Upper lobe of right lung (tissue), 1 donor: ENCODE measurements around the gene PTP4A2. TPM values are rescaled to one million over a fixed set of nuclear protein-coding genes. Genes with fewer than 3 reads are reported as not detected.

Experiments
- ATAC-seq: fragments of 200-7000 bp; cut with Tn5 transposase; one replicate; pipeline ENCODE4 v1.9.1; 2020; ENCODE audit warnings: mild to moderate bottlenecking, moderate library complexity
- DNase-seq: peaks from one replicate; pipeline ENCODE4 v3.0.0-alpha.2; 2020
- H3K27ac ChIP-seq: fragments of 200-600 bp; one replicate; pipeline ENCODE4 v1.8.0; 2022
- H3K27me3 ChIP-seq: fragments of 200-600 bp; one replicate; pipeline ENCODE4 v1.8.0; 2022; ENCODE audit warnings: mild to moderate bottlenecking
- H3K36me3 ChIP-seq: fragments of 200-600 bp; one replicate; pipeline ENCODE4 v1.8.0; 2022
- H3K4me1 ChIP-seq: fragments of 200-600 bp; one replicate; pipeline ENCODE4 v1.8.0; 2022
- H3K4me3 ChIP-seq: fragments of 200-600 bp; one replicate; pipeline ENCODE4 v1.8.0; 2022; ENCODE audit warnings: mild to moderate bottlenecking
- H3K9me3 ChIP-seq: fragments of 200-600 bp; one replicate; pipeline ENCODE4 v1.8.0; 2022
- intact Hi-C: fragments of 100-400 bp; cut with DNase I; formaldehyde crosslinking; loops from one replicate; pipeline ENCODE4 v1.11.0; 2022
- total RNA-seq: library from RNA; stranded (reverse); fragmentation: NEBNext Ultra II Directional; extraction: Animal tissue kit (Norgen Biotek cat#: 25700); gene quantifications from one replicate; pipeline ENCODE4 v1.2.1, GENCODE V29; 2021
- TF ChIP-seq, protein P1 (sequence below): fragments of 200-600 bp; IDR thresholded peaks from one replicate; pipeline ENCODE4 v1.8.0; 2022; ENCODE audit warnings: antibody characterized with exemption
- donor health status: DM: no; HTN: yes; CAD: no; lungs with severe emphysema.

Gene PTP4A2
- total RNA-seq, 1 donor from 2014 or later: 244 TPM

DNA sequence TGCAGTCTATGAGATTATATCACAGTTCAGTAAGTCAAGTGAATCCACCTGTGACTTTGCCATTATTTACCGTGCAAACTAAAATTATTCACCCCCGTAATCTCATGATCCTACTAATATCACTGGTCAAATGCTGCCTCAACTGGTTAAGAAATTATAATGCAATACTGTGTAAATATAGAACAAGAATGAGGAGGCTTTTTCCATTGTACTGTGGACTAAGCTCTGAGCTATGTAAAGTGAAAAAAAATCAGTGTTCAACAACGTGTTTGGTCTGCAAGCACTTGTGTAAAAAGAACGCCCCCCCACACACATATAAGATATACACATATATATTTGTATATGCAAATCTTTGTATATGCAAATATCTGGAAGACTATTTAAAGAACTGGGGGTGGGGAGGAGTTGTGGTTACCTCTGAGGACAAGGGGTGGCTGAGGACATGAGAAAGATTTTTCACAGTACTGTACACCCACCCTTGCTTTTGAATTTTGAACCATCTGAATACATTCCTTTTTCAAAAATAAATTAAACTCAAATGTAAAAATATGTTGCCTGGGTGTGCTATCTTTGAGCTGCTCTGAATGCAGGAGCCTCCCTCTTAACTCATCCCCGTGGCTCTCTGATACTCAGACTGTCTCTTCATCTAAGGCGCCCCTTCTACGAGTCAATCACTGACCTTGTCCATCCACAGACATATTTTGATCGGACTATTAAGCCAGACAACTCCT, 57.0 kb downstream of the PTP4A2 start:
- DNase-seq: no peak
- no peak overlapping the region for H3K27ac ChIP-seq
- TF ChIP-seq, protein P1, sequence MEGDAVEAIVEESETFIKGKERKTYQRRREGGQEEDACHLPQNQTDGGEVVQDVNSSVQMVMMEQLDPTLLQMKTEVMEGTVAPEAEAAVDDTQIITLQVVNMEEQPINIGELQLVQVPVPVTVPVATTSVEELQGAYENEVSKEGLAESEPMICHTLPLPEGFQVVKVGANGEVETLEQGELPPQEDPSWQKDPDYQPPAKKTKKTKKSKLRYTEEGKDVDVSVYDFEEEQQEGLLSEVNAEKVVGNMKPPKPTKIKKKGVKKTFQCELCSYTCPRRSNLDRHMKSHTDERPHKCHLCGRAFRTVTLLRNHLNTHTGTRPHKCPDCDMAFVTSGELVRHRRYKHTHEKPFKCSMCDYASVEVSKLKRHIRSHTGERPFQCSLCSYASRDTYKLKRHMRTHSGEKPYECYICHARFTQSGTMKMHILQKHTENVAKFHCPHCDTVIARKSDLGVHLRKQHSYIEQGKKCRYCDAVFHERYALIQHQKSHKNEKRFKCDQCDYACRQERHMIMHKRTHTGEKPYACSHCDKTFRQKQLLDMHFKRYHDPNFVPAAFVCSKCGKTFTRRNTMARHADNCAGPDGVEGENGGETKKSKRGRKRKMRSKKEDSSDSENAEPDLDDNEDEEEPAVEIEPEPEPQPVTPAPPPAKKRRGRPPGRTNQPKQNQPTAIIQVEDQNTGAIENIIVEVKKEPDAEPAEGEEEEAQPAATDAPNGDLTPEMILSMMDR: no peak
- H3K4me1 ChIP-seq: no peaks in the 10 kb centered on the region
- ATAC-seq: no peak
- intact Hi-C loops: no loop called here
- H3K36me3 ChIP-seq: no peaks in the 10 kb centered on the region
- H3K9me3 ChIP-seq: no peaks in the 10 kb centered on the region
- no peak overlapping the region for H3K4me3 ChIP-seq
- no peaks in the 10 kb centered on the region for H3K27me3 ChIP-seq

DNA sequence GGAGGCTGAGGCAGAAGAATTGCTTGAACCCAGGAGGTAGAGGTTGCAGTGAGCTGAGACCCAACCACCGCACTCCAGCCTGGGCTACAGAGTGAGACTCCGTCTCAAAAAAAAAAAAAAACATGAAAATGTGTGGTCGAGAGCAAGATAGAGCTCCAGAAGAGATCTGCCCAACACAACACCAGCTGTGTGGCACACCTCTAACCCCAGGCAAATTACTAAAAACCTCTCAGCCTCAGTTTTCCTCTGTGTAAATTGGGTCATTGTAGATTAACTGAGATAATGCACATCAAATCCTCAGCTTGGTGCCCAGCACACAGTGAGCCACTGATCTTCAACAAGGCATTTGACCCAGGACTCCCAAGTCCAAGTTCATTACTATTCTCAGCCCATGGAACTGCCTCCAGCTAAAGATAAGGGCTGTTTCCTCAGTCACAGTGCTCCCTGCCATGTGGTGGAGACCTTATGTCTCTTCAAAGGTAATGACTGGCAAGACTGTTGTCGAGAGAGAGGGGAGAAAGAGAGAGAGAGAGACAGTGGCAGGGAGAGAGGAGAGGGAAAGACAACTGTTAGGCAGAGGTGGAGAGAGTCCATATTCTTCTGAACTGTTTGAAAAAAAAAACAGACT, 58.1 kb downstream of the PTP4A2 start:
- Histone ChIP-seq H3K27ac (no peak overlapping the region), H3K36me3 (no peaks in the 10 kb centered on the region), H3K27me3 (no peaks in the 10 kb centered on the region), H3K4me3 (no peak overlapping the region), H3K4me1 (no peaks in the 10 kb centered on the region), H3K9me3 (no peaks in the 10 kb centered on the region)
- ATAC-seq: no peak
- intact Hi-C loops: no loop called here
- DNase-seq: no peak
- TF ChIP-seq, protein P1: no peak

DNA sequence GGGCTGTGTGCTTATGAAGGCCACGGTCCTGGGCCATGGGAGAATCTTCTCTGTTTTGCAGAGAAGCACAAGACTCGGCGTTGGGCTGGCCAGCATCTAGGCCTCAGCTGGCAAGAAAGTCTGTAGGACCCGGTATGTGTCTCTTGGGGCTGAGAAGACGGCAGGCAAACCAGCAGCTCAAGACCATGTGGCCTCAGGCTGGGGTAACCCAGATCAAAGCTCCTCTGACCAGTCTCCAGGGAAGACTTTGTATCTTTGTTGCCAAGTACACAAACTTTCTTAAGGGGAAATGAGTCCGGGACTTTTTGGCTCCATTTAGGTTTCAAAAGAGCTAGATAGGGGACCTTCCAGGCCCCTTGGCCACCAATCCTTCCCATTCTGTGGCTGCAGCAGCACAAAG, 60.1 kb downstream of the PTP4A2 start:
- no peak for DNase-seq
- Histone ChIP-seq H3K9me3 (no peaks in the 10 kb centered on the region), H3K4me3 (no peak overlapping the region), H3K27me3 (no peaks in the 10 kb centered on the region), H3K36me3 (no peaks in the 10 kb centered on the region), H3K27ac (no peak overlapping the region), H3K4me1 (no peaks in the 10 kb centered on the region)
- ATAC-seq: no peak
- TF ChIP-seq, protein P1: no peak
- intact Hi-C loops: no loop called here

DNA sequence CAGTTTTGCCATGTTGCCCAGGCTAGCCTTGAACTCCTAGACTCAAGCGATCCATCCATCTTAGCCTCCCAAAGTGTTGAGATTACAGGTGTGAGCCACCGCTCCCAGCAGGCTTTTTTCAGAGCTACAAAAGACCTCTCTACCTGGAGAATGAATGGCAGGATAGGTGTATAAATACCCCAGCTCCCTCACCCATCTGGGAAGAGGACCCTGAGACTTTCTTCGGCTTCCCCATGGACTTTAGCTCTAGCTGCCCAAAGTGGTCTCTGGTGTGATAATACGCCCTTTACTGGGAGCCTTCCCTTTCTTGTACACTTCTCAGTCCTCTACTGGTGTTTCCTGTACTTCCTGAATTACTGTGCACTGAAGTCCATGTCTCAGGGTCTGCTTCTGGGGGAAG, 60.6 kb downstream of the PTP4A2 start:
- DNase-seq (no peak), ATAC-seq (no peak)
- H3K36me3 ChIP-seq: no peaks in the 10 kb centered on the region
- TF ChIP-seq, protein P1: no peak
- intact Hi-C loops: no loop called here
- H3K4me1 ChIP-seq: no peaks in the 10 kb centered on the region
- no peak overlapping the region for H3K4me3 ChIP-seq
- no peak overlapping the region for H3K27ac ChIP-seq
- H3K27me3 ChIP-seq: no peaks in the 10 kb centered on the region
- no peaks in the 10 kb centered on the region for H3K9me3 ChIP-seq

DNA sequence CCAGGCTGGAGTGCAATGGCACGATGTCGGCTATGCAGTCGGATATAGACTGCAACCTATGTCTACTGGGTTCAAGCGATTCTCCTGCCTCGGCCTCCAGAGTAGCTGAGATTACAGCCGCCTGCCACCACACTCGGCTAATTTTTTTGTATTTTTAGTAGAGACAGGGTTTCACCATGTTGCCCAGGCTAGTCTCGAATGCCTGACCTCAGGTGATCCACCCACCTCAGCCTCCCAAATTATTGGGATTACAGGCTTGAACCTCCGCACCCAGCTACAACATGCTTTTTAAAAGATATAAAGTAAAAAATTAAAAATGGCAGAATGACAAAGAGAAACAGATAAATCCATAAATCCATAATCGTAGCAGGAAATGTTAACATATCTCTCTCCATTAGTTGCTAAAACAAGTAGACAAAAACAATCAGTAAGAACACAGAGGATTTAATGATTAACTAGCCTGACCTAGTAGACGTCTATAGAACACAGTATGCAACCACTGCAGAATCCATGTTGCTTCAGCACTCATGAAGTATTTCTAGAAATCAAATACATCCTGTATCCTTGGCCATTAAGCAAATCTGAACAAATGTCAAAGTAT, 62.4 kb downstream of the PTP4A2 start:
- DNase-seq (no peak), ATAC-seq (no peak)
- Histone ChIP-seq H3K27me3 (no peaks in the 10 kb centered on the region), H3K9me3 (no peaks in the 10 kb centered on the region), H3K4me1 (no peaks in the 10 kb centered on the region), H3K36me3 (no peaks in the 10 kb centered on the region), H3K27ac (no peak overlapping the region), H3K4me3 (no peak overlapping the region)
- TF ChIP-seq, protein P1: no peak
- intact Hi-C loops: no loop called here
